Urinary bladder (tissue), 4 donors: ENCODE results near the gene TLE1. TPM values are rescaled to one million over a fixed set of nuclear protein-coding genes. Genes with fewer than 3 reads are reported as not detected.
"Not testable (repeated sequence)": the region's sequence is repeated elsewhere in the genome, so short reads cannot be mapped to it uniquely, and the experiment has no call there.

Source experiments
- DNase-seq: peaks from one replicate; pipeline ENCODE4 v3.0.0-alpha.2; 2015; ENCODE audit errors: extremely low spot score
- H3K27ac ChIP-seq: one replicate; pipeline ENCODE4 v1.5.1; 2013; ENCODE audit warnings: low read depth, mild to moderate bottlenecking, moderate library complexity
- H3K36me3 ChIP-seq: one replicate; pipeline ENCODE4 v1.6.1; 2013; ENCODE audit warnings: mild to moderate bottlenecking, moderate library complexity; ENCODE audit not compliant: insufficient read depth
- H3K4me1 ChIP-seq: one replicate; pipeline ENCODE4 v1.6.1; 2013; ENCODE audit warnings: mild to moderate bottlenecking, moderate library complexity; ENCODE audit not compliant: insufficient read depth
- H3K4me3 ChIP-seq: one replicate; pipeline ENCODE4 v1.5.1; 2013; ENCODE audit warnings: low read depth, low read length
- WGBS: extraction: QIAGEN DNeasy Blood & Tissue Kit; methylation state at CpG from one replicate; pipeline ENCODE4 v1.1.7; 2013; 5-methylcytosine and 5-hydroxymethylcytosine counted together
- polyA plus RNA-seq: library from polyadenylated mRNA; stranded (reverse); fragments of 200-250 nt; gene quantifications from one replicate; pipeline ENCODE4 v1.2.3, GENCODE V29; 2013
- total RNA-seq: library from RNA; depleted of rRNA; stranded (reverse); fragments of >200 nt; gene quantifications from one replicate; pipeline ENCODE4 v1.2.3, GENCODE V29; 2014
- donor health status: healthy with polysubstance abuse.
- donor health status: healthy.

TLE1 gene
- total and polyA plus RNA-seq, 2 donors, result 37.6 to 52.7 TPM

GRCh38 chr9:81604306-81605169, 84.8 kb downstream of the TLE1 start:
- no peak for DNase-seq
- Histone ChIP-seq H3K4me1 (no peaks in the 10 kb centered on the region), H3K27ac (no peak overlapping the region), H3K4me3 (no peak overlapping the region), H3K36me3 (no peaks in the 10 kb centered on the region)
- WGBS, result 93% methylated on average over 12 of the region's 12 CpGs

- 89% methylated on average over 6 of the region's 6 CpGs for WGBS
- Histone ChIP-seq H3K4me3 (no peak overlapping the region), H3K4me1 (no peaks in the 10 kb centered on the region), H3K27ac (no peak overlapping the region), H3K36me3 (no peaks in the 10 kb centered on the region)
- DNase-seq, result no peak
Measured at GRCh38 chr9:81602887-81603680, 86.3 kb downstream of the TLE1 start.

- Histone ChIP-seq H3K4me3 (no peak overlapping the region), H3K27ac (no peak overlapping the region), H3K36me3 (no peaks in the 10 kb centered on the region), H3K4me1 (no peaks in the 10 kb centered on the region)
- no peak for DNase-seq
- WGBS, result 81% methylated on average over 15 of the region's 15 CpGs
Measured at GRCh38 chr9:81601639-81602623, 87.4 kb downstream of the TLE1 start.

DNA sequence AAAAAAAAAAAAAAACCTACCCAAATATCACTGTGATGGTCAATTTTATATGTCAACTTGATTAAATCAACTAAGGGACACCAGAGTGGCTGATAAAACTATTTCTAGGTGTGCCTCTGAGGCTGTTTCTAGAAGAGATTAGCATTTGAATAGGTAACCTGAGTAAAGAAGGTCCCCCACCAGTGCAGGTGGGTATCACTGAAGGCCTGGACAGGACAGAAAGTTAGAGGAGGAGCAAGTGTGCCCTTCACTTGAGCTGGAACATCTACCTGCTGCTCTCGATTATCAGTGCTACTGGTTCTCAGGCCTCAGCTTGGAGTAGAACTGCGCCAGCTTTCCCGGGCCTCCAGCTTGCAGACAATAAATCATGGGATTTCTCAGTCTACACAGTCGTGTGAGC, 88.7 kb downstream of the TLE1 start:
- Histone ChIP-seq H3K4me3 (no peak overlapping the region), H3K36me3 (no peaks in the 10 kb centered on the region), H3K27ac (no peak overlapping the region), H3K4me1 (no peaks in the 10 kb centered on the region)
- 51% methylated on average over 4 of the region's 4 CpGs for WGBS
- no peak for DNase-seq

- no peaks in the 10 kb centered on the region for H3K4me1 ChIP-seq
Measured at GRCh38 chr9:81599837-81600236, 89.5 kb downstream of the TLE1 start.

DNA sequence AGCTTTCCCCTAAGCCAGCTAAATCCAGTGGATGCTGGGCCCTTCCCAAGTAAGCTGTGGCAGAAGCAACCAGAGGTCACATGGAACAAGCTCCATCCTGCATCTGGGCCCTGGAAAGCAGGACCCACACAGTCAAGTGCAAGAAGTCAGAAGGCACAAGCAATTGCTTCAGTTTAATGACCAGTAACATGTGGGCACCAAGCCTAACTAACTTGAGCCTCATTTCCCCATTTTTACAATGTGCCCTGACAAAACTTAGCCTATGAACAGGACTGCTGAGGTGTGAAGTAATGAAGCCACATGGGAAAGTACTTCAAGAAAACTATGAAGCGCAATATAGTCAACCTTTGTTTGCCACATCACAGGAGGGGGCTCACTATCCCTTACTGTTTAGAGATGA, 90.5 kb downstream of the TLE1 start:
- Histone ChIP-seq H3K4me3 (no peak overlapping the region), H3K27ac (no peak overlapping the region), H3K36me3 (no peaks in the 10 kb centered on the region), H3K4me1 (no peaks in the 10 kb centered on the region)
- DNase-seq, result no peak
- WGBS, result 100% methylated on average over 1 of the region's 1 CpG

More at GRCh38 chr9:81599837-81600236, 89.5 kb downstream of the TLE1 start:
- Histone ChIP-seq H3K4me3 (no peak overlapping the region), H3K27ac (no peak overlapping the region), H3K36me3 (no peaks in the 10 kb centered on the region)
- WGBS, result 66% methylated on average over 1 of the region's 1 CpG
- no peak for DNase-seq

GRCh38 chr9:81598123-81598497, 91.2 kb downstream of the TLE1 start:
- 83% methylated on average over 9 of the region's 9 CpGs for WGBS
- H3K4me3 ChIP-seq, result no peak overlapping the region
- DNase-seq, result no peak
- H3K27ac ChIP-seq, result no peak overlapping the region
- no peaks in the 10 kb centered on the region for H3K36me3 ChIP-seq
- H3K4me1 ChIP-seq, result no peaks in the 10 kb centered on the region

DNA sequence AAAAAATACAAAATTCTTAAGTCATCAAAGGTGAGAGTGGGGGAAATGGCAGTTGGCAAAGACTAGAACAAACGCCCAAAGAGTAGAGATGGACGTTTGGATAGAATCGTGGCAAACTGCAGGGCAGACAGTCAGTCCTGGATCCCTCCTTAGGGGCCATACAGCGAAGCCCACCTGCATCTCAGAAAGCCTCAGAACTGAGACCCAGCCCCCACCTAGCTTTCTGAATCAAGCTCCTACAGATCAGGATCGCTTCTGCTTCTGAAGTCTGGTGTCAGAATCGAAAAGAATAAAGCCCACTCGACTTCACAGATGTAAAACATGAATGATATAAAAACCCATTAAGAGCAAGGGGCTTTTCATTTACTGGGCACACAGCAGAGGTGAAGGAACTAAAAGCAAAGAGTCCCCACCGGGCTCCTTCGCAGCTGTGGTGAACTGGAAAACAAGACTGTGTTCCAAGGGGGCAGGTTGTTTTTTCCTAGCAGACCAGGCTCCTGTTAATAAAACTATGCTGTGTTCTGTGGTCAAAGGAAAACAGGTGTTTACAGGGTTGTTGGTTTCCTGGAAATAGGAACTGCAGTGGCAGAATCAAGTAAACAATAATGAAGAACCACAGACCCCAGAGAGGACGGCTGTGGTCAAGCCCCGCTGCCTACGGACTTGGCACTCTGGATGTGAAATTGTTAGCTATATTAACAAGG, 91.8 kb downstream of the TLE1 start:
- no peak overlapping the region for H3K4me3 ChIP-seq
- H3K4me1 ChIP-seq, result no peaks in the 10 kb centered on the region
- no peaks in the 10 kb centered on the region for H3K36me3 ChIP-seq
- DNase-seq, result no peak
- no peak overlapping the region for H3K27ac ChIP-seq
- 86% methylated on average over 12 of the region's 12 CpGs for WGBS

- Histone ChIP-seq H3K36me3 (no peaks in the 10 kb centered on the region), H3K4me1 (no peaks in the 10 kb centered on the region), H3K4me3 (no peak overlapping the region), H3K27ac (no peak overlapping the region)
- DNase-seq, result no peak
- 86% methylated on average over 13 of the region's 13 CpGs for WGBS
Measured at GRCh38 chr9:81596679-81597418, 92.5 kb downstream of the TLE1 start.

GRCh38 chr9:81595887-81596543, 93.3 kb downstream of the TLE1 start:
- H3K4me1 ChIP-seq, result no peaks in the 10 kb centered on the region
- H3K36me3 ChIP-seq, result no peaks in the 10 kb centered on the region
- 85% methylated on average over 10 of the region's 10 CpGs for WGBS
- no peak overlapping the region for H3K4me3 ChIP-seq
- no peak for DNase-seq
- H3K27ac ChIP-seq, result no peak overlapping the region

DNA sequence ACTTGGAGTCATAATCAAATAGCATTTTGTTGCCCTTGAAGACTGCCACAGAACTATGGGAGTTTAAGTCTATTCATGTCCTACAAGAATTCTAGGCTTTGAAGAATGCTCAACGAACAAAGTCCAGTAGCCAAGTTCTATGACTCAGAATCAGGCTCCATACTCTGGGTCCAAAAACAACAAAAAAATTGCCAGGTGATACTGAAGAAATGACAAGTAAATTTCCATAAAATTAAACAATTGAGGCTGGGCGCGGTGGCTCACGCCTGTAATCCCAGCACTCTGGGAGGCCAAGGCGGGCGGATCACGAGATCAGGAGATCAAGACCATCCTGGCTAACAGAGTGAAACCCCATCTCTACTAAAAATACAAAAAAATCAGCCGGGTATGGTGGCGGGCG, 94.1 kb downstream of the TLE1 start:
- not testable (repeated sequence) for H3K27ac ChIP-seq, H3K4me1 ChIP-seq, DNase-seq, H3K4me3 ChIP-seq, H3K36me3 ChIP-seq
- 90% methylated on average over 10 of the region's 10 CpGs for WGBS

DNA sequence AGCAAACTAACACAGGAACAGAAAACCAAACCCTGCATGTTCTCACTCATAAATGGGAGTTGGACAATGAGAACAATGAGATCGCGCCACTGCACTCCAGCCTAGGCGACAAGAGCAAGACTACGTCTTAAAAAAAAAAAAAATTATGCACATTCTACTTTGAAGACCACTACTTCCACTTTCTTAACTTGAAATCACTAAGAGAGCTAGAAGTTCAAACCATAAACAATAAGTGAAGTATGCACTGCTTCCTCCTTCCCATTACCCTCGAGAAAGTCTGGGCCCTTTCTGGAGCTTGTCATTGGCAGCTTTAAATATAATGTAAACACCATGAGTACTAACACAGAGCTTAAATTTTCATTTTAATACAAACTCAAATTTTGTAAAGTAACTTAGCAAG, 94.9 kb downstream of the TLE1 start:
- no peak for DNase-seq
- no peak overlapping the region for H3K27ac ChIP-seq
- H3K36me3 ChIP-seq, result no peaks in the 10 kb centered on the region
- WGBS, result 75% methylated on average over 5 of the region's 5 CpGs
- H3K4me3 ChIP-seq, result no peak overlapping the region
- no peaks in the 10 kb centered on the region for H3K4me1 ChIP-seq
